ENCODE data around the gene PRDM16. TPM values are rescaled to one million over a fixed set of nuclear protein-coding genes. Genes with fewer than 3 reads are reported as not detected.

The PRDM16 gene
- total RNA-seq, 1 experiment from 2014 or later, result 0.95 TPM

DNA sequence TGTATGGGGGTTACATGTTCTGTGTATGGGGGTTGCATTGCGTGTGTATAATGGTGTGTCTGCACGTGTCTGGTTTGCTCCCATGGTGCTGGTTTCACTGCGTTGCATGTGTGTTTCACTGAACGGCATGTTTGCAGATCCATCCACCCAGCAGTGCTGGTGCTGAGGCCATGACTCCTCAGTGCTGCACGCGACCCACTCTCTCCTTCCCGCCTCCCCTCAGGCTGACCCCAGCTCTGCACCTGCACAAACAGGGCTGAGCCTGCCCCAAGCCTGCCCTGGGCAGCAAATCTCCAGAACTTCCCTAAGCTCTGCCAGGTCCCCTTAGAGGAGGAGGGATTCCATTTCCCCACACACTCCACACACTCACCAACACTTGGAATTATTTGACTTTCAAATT lies 29.0 kb upstream of the PRDM16 start:
- no peak for DNase-seq

DNA sequence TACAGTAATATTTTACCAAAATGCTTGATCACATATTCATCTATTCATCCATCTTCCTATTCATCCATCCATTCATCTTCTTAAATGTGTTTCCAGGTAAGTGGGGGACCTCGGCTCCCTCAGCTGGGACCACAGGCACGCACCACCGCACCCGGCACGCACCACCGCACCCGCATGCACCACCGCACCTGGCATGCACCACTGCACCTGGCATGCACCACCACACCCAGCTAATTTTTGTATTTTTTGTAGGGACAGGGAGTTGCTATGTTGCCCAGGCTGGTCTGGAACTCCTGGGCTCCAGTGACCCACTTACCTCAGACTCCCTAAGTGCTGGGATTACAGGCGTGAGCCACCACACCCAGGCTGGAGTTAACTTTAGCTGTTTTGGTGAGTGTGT lies 26.5 kb upstream of the PRDM16 start:
- H3K27me3 ChIP-seq, result peaks cover 12% of the 10 kb centered on the region
- no peaks in the 10 kb centered on the region for H3K9me3 ChIP-seq
- DNase-seq, result no peak
- no peak overlapping the region for H3K4me3 ChIP-seq
- no peaks in the 10 kb centered on the region for H3K36me3 ChIP-seq

More for the DNA sequence above, 29.0 kb upstream of the PRDM16 start:
- Histone ChIP-seq H3K27me3 (peaks cover 7% of the 10 kb centered on the region; the same call in 1 of the 2 replicates), H3K9me3 (no peaks in the 10 kb centered on the region), H3K36me3 (no peaks in the 10 kb centered on the region), H3K4me3 (no peak overlapping the region)

- no peak for DNase-seq
- Histone ChIP-seq H3K9me3 (no peaks in the 10 kb centered on the region), H3K36me3 (no peaks in the 10 kb centered on the region), H3K27me3 (peaks cover 5% of the 10 kb centered on the region), H3K4me3 (no peak overlapping the region)
These were observed 19.8 kb upstream of the PRDM16 start for GRCh38 chr1:3049164-3049563.

DNA sequence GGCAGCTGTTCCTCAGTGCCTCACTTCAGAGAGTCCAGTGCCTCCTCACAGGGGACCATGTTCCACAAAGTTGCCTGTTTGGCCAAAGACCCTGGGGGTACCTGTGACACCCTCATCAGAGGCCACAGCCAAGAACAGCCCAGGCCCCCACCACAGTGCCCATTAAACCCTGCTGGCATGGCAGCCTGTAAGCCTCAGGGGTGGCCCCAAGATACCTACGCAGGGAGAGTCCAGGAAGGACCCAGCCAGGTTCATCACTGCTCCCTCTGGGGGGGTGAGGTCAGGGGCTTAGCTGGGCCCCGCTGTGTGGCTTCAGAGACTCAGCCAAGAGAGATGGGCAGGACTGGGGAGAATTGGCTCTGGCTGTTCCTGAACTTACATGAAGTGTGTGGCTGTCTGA lies 19.1 kb upstream of the PRDM16 start:
- DNase-seq, result no peak
- Histone ChIP-seq H3K27me3 (peaks cover 9% of the 10 kb centered on the region), H3K36me3 (no peaks in the 10 kb centered on the region), H3K9me3 (no peaks in the 10 kb centered on the region), H3K4me3 (no peak overlapping the region)

DNA sequence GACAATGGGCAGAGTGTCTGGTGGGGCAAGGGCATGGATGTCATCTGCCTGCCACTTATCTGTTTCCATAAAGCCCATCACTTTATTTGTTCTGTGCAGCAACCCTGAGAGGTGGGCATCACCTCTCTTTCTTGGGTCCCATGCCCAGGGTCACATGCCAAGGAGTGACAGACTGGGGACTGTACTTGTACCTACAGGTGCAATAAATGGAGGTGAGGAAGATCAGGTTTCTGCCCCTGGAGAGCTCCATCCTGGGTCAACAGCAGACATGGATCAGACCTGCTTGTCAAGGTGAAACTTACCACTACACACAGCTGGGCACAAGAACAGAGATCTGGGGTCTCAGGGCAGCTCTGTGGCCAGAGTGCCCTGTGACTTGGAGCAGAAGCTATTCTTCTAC lies 18.4 kb upstream of the PRDM16 start:
- H3K9me3 ChIP-seq, result no peaks in the 10 kb centered on the region
- DNase-seq, result no peak
- peaks cover 9% of the 10 kb centered on the region for H3K27me3 ChIP-seq
- no peak overlapping the region for H3K4me3 ChIP-seq
- H3K36me3 ChIP-seq, result no peaks in the 10 kb centered on the region

DNA sequence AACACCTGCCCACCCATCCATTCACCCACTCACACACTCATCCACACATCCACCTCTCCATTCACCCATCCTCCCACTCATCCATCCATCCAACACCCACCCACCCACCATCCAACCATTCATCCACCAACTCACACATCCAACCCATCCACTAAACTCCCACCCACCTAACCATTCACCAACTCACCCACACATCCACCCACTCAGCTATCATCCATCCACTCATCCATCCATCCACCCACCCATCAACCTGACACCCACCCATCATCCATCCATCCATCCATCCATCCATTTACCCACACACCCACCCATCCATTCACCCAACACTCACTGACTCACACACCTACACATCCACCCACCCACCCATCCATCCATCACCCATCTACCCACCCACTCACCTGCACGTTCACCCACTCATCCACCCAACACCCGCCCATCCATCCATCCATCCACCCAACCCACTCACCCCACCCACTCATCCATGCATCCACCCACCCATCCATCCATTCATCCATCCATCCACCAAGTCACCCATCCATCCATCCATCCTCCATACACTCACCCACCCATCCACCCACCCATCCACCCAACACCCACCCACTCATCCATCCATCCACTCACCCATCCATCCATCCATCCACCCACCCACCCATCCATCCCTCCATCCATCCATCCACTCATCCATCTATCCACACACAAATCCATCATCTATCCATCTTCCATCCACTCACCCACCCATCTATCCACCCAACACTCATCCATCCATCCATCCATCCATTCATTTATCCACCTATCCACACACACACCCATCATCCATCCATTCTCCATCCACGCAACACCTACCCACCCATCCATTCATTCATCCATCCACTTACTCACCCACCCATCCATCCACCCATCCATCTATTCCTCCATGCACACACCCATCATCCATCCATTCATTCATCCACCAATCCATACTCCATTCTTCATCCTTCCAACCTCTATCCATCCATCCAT lies 17.4 kb upstream of the PRDM16 start:
- no peaks in the 10 kb centered on the region for H3K36me3 ChIP-seq
- H3K4me3 ChIP-seq, result no peak overlapping the region
- H3K27me3 ChIP-seq, result peaks cover 7% of the 10 kb centered on the region
- no peak for DNase-seq
- H3K9me3 ChIP-seq, result no peaks in the 10 kb centered on the region

DNA sequence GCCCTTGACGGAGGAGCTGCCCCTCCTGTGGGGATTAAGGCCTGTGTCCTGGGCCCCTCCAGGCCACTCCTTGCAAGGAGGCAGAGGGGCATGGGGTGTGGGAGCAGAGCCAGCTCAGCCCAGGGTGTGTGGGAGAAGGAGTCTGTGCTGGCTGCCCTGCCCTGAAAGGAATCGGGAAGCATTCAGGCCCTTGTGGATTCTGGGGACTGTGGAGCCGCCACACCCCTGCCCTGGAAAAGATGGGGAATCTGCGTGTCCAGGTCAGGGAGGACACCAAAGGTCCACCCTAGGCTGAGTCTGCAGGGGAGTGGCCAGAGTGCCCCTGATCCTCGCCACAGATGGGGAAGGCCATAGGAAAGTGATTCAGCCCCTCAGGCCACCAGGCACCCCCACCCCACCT lies 16.5 kb upstream of the PRDM16 start:
- Histone ChIP-seq H3K4me3 (no peak overlapping the region), H3K36me3 (no peaks in the 10 kb centered on the region), H3K9me3 (no peaks in the 10 kb centered on the region), H3K27me3 (peaks cover 3% of the 10 kb centered on the region)
- no peak for DNase-seq

- H3K9me3 ChIP-seq, result no peaks in the 10 kb centered on the region
- no peak for DNase-seq
- no peak overlapping the region for H3K4me3 ChIP-seq
- H3K36me3 ChIP-seq, result no peaks in the 10 kb centered on the region
- H3K27me3 ChIP-seq, result peaks cover 3% of the 10 kb centered on the region; the same call in 1 of the 2 replicates
These were observed 15.5 kb upstream of the PRDM16 start for GRCh38 chr1:3053366-3053980.

DNA sequence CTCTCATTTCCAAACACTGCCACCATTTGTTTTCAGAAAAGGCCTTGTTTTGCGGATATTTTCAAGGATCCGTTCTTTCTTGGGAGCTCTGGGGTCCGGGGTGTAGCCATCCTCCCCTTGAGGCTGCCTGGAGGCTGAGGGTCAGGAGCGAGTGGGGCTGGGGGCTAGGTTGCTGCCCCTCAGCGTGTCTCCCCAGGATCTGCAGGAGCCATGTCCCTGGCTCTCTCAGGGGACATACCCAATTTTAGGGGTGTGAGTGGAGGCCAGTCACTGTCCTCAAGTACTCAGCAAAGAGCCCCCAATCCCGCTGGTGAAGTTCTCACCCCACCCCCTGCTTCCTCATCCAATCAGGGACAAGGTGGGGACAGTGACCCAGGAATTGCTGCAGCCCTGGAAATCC lies 15.0 kb upstream of the PRDM16 start:
- Histone ChIP-seq H3K4me3 (no peak overlapping the region), H3K27me3 (peaks cover 3% of the 10 kb centered on the region; the same call in 1 of the 2 replicates), H3K36me3 (no peaks in the 10 kb centered on the region), H3K9me3 (no peaks in the 10 kb centered on the region)
- no peak for DNase-seq

DNA sequence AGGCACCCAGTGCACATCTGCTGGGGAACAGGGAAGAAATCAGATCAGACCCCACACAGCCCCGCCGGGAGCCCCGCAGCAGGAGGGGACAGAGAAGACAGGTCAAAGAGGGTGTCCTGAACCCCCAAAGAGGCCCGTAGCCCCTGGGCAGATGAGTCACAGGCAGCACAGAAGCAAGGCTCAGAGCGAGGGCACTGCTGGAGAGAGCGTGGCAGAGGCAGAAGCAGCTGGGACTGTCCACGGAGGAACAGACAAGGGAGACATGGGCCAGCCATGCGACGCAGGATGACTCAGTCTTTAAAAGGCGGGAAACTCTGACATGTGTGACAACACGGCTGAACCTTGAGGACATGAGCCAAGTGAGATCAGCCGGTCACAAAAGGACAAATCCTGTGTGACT lies 14.5 kb upstream of the PRDM16 start:
- DNase-seq, result no peak
- H3K4me3 ChIP-seq, result no peak overlapping the region
- H3K36me3 ChIP-seq, result no peaks in the 10 kb centered on the region
- no peaks in the 10 kb centered on the region for H3K9me3 ChIP-seq
- peaks cover 3% of the 10 kb centered on the region; the same call in 1 of the 2 replicates for H3K27me3 ChIP-seq

DNA sequence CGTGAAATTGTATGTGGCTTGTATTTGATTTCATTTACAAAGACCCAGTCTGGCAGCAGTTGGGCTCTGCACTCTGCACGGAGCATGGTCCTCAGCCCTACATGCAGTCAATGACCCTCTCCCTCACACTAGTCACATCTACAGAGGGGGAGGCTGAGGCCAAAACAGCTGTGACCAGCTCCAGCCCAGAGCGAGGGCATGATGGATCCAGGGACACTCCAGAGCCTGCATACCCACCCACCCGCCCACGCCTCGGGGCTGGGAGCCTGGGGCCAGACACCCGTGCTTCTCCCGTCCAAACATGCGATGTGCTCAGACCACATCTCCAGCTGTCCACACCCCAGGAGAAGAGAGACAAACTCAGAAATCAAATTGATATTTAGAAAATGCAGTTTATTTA lies 14.0 kb upstream of the PRDM16 start:
- Histone ChIP-seq H3K36me3 (no peaks in the 10 kb centered on the region), H3K9me3 (no peaks in the 10 kb centered on the region), H3K27me3 (peaks cover 3% of the 10 kb centered on the region; the same call in 1 of the 2 replicates), H3K4me3 (no peak overlapping the region)
- DNase-seq, result no peak

- Histone ChIP-seq H3K36me3 (no peaks in the 10 kb centered on the region), H3K27me3 (peaks cover 3% of the 10 kb centered on the region; the same call in 1 of the 2 replicates), H3K4me3 (no peak overlapping the region), H3K9me3 (no peaks in the 10 kb centered on the region)
- no peak for DNase-seq
These were observed 12.4 kb upstream of the PRDM16 start for GRCh38 chr1:3056641-3057040.

DNA sequence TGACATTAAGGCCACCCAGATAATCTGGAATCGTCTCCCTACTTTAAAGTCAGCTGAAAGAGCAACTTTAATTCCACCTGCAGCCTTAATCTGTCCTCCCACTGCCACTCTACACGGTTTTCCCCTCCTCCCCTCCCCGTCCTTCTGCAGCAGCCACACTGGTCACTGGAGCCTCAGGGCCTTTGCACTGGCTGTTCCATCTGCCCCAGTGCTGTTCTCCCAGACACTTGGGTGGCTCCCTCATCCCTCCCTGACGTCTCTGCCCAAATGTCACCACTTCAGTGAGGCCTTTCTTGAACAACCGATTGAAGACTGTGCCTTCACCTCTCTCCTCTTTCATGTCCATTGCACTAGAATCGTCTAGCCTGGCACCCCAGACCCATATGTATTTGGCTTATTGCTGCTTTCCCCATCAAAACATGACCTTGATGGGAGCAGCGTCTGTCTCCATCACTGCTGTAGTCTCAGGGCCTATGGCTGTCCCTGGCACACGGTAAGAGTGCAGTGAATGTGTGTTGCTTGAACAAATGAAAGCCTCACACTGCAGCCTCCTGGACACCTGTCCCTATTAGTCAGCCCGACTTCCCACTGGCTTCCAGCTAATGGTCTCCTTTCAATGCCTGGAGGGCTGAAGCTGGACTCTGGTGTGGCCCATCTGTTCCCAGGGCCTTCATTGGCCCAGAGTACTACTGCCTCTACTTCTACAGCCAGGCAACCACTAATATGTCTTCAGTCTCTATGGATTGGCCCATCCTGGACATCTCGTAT lies 10.6 kb upstream of the PRDM16 start:
- no peak for DNase-seq
- Histone ChIP-seq H3K27me3 (peaks cover 3% of the 10 kb centered on the region; the same call in 1 of the 2 replicates), H3K4me3 (no peak overlapping the region), H3K36me3 (no peaks in the 10 kb centered on the region), H3K9me3 (no peaks in the 10 kb centered on the region)

DNA sequence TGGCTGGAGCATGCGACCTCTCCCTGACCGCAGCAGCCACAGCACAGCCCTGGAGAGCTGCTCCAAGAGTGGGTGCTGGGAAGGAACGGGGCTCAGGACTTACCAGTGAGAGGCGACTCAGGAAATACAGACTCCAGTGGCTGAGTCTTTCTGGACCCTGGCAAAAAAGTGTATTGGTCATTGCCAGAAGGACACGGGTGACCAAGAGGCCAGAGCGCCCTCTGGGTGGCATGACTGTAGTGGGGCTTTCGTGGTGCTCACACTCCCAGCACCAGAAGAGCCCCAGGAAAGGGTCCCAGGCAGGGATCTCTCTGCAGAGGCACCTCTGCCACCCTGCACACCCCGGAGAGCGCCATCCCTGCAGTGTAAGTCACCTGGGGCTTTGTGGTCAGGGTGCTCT lies 8.9 kb upstream of the PRDM16 start:
- DNase-seq, result no peak
- H3K27me3 ChIP-seq, result no peaks in the 10 kb centered on the region; the same call in 1 of the 2 replicates
- no peak overlapping the region for H3K4me3 ChIP-seq

GRCh38 chr1:3060601-3061551 lies 8.1 kb upstream of the PRDM16 start:
- H3K27me3 ChIP-seq, result no peaks in the 10 kb centered on the region; the same call in 1 of the 2 replicates
- no peak overlapping the region for H3K4me3 ChIP-seq
- no peaks in the 10 kb centered on the region for H3K9me3 ChIP-seq
- no peak for DNase-seq
- no peaks in the 10 kb centered on the region for H3K36me3 ChIP-seq

More for the DNA sequence above, 8.9 kb upstream of the PRDM16 start:
- Histone ChIP-seq H3K9me3 (no peaks in the 10 kb centered on the region), H3K36me3 (no peaks in the 10 kb centered on the region)

DNA sequence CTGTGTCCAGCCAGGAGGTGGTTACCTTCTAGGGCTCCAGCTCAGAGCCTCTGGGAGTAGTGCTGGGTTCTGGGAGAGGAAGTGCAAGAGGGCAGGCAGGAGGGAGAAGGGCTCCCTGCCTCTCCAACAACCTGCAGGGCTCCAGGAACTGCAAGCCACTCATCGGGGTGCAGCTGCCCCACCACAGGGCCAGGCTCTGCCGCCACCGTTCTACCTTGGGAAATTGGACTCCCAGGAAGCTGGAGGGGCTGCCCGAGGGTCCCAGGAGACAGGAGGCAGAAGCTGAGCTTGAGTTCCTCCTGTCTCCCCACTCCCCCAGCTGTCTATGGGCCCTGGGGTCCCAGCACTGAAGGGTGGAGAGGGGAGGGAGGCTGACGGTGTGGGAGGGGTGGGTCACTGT lies 7.4 kb upstream of the PRDM16 start:
- Histone ChIP-seq H3K36me3 (no peaks in the 10 kb centered on the region), H3K4me3 (no peak overlapping the region), H3K9me3 (no peaks in the 10 kb centered on the region), H3K27me3 (no peaks in the 10 kb centered on the region; the same call in 1 of the 2 replicates)
- no peak for DNase-seq

Data from MG63 (cell line).